GM12878 (cell line): ENCODE data around the gene SGCD.

Experiments
- ATF3 ChIP-seq: IDR thresholded peaks from 2 replicates; pipeline ENCODE4 v1.6.1; 2011; ENCODE audit warnings: low read depth, mild to moderate bottlenecking, low read length, moderate library complexity, borderline replicate concordance; ENCODE audit errors: extremely low read depth
- BCLAF1 ChIP-seq: fragments of 450-650 bp; IDR thresholded peaks from 2 replicates; pipeline ENCODE4 v1.6.1; 2017; ENCODE audit warnings: antibody characterized with exemption, mild to moderate bottlenecking, moderate library complexity
- CHD4 ChIP-seq: fragments of 200-600 bp; sonication (generic); IDR thresholded peaks from 2 replicates; pipeline ENCODE4 v1.6.1; 2016; ENCODE audit warnings: mild to moderate bottlenecking
- ETV6 ChIP-seq, 2 experiments: fragments of 450-650 bp in 1 of 2; IDR thresholded peaks in 1 of 2; conservative IDR thresholded peaks in 1 of 2; 2 replicates each; pipeline ENCODE4 v1.6.1; 2014; ENCODE audit warnings: antibody characterized with exemption in 1 of 2, borderline replicate concordance in 1 of 2, low read depth in 1 of 2, mild to moderate bottlenecking in 1 of 2, moderate library complexity in 1 of 2
- GABPA ChIP-seq: IDR thresholded peaks from 2 replicates; pipeline ENCODE4 v1.6.1; 2014; ENCODE audit warnings: antibody characterized with exemption, low read depth, mild to moderate bottlenecking, inconsistent platforms
- HDAC6 ChIP-seq: fragments of 200-600 bp; sonication (generic); IDR thresholded peaks from one replicate; pipeline ENCODE4 v1.8.0; 2017; ENCODE audit warnings: antibody characterized with exemption; ENCODE audit not compliant: unreplicated experiment
- NFYB ChIP-seq: IDR thresholded peaks from 2 replicates; pipeline ENCODE4 v1.6.1; 2011; ENCODE audit warnings: low read depth, mild to moderate bottlenecking, low read length, improper control_type of control experiment, moderate library complexity; ENCODE audit not compliant: insufficient read depth
- NRF1 ChIP-seq: conservative IDR thresholded peaks from 2 replicates; pipeline ENCODE4 v1.6.1; 2011; ENCODE audit warnings: mild to moderate bottlenecking, low read depth, low read length, improper control_type of control experiment
- YY1 ChIP-seq: IDR thresholded peaks from 2 replicates; pipeline ENCODE4 v1.6.1; 2011; ENCODE audit warnings: low read depth, mild to moderate bottlenecking, low read length
- TF ChIP-seq, protein P1 (sequence below): IDR thresholded peaks from 2 replicates; pipeline ENCODE4 v1.6.1; 2011; ENCODE audit warnings: low read depth, low read length, improper control_type of control experiment, borderline replicate concordance
- TF ChIP-seq, protein P2 (sequence below): IDR thresholded peaks from 2 replicates; pipeline ENCODE4 v1.6.1; 2012; ENCODE audit warnings: low read depth, low read length, improper control_type of control experiment

DNA sequence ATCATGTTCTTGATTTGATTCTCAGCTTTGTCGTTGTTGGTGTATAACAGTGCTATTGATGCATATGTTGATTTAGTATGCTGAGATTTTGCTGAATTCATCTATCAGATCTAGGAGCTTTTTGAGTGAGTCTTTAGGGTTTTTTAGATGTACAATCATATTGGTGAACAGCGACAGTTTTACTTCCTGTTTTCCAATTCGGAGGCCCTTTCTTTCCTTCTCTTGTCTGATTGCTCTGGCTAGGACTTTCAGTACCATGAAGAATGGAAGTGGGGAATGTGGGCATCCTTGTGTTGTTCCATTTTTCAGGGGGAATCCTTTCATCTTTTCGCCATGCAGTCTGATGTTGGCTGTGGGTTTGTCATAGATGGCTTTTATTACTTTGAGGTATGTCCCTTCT, 100.4 kb downstream of the SGCD start:
- TF ChIP-seq YY1 = no peak
- no peak for TF ChIP-seq HDAC6
- no peak for TF ChIP-seq NRF1
- no peak for TF ChIP-seq GABPA
- TF ChIP-seq, protein P1, sequence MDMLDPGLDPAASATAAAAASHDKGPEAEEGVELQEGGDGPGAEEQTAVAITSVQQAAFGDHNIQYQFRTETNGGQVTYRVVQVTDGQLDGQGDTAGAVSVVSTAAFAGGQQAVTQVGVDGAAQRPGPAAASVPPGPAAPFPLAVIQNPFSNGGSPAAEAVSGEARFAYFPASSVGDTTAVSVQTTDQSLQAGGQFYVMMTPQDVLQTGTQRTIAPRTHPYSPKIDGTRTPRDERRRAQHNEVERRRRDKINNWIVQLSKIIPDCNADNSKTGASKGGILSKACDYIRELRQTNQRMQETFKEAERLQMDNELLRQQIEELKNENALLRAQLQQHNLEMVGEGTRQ = no peak
- TF ChIP-seq BCLAF1 = no peak
- no peak for TF ChIP-seq ATF3
- TF ChIP-seq, protein P2, sequence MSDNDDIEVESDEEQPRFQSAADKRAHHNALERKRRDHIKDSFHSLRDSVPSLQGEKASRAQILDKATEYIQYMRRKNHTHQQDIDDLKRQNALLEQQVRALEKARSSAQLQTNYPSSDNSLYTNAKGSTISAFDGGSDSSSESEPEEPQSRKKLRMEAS = no peak
- no peak for TF ChIP-seq ETV6 (conservative IDR thresholded peaks at IDR 0.05 in 1 of 2, IDR thresholded peaks at IDR 0.05 in 1 of 2; ENCODE audit: borderline replicate concordance in 1 of 2, low read depth in 1 of 2)
- TF ChIP-seq NFYB = no peak
- TF ChIP-seq CHD4 = no peak
